HepG2 (cell line): ENCODE results near the gene PID1. TPM values are rescaled to one million over a fixed set of nuclear protein-coding genes. Genes with fewer than 3 reads are reported as not detected.

Experiments
- ATAC-seq: fragments of 200-7000 bp; cut with Tn5 transposase; 3 replicates; pipeline ENCODE4 v1.9.1; 2020; ENCODE audit warnings: mild to moderate bottlenecking, moderate library complexity
- BruUV-seq: library from RNA; stranded (reverse); fragments of 400-500 nt; replicated peaks from 2 replicates; lab custom pipeline; 2021; lab: Mats Ljungman, UMichigan
- CTCF ChIA-PET: fragments of 300-600 bp; formaldehyde crosslinking; extraction: SDS; loops from one replicate; lab custom pipeline; 2021; ENCODE audit warnings: low total read pairs, inconsistent platforms, low intra/inter-chr PET ratio; lab: Yijun Ruan, JAX
- POLR2A ChIA-PET: fragments of 350-600 bp; sonication (Branson Sonifier 250); formaldehyde crosslinking; loops from one replicate; lab custom pipeline; 2020; ENCODE audit warnings: antibody characterized with exemption, inconsistent platforms; lab: Yijun Ruan, JAX
- DNase-seq: peaks from one replicate; pipeline ENCODE4 v3.0.0-alpha.2; 2015; ENCODE audit warnings: low spot score
- FAIRE-seq: peaks from 3 replicates; lab custom pipeline; 2011; peaks lifted over from hg19 to GRCh38; lab: Jason Lieb, UNC
- H2AFZ ChIP-seq: one replicate; pipeline ENCODE4 v1.6.1; 2011; ENCODE audit warnings: low read length, inconsistent platforms
- H3K27ac ChIP-seq: fragments of 300-600 bp; 3 replicates; pipeline ENCODE4 v1.8.0; 2011; ENCODE audit warnings: mixed run types, mild to moderate bottlenecking, mixed read lengths, low read length, inconsistent platforms; ENCODE audit not compliant: insufficient read depth; ENCODE audit errors: extremely low read length
- H3K27me3 ChIP-seq, 2 experiments: fragments of 200-600 bp in 1 of 2; 2 replicates in 1 of 2; 3 replicates in 1 of 2; pipeline versions ENCODE4 v1.6.0 to v1.8.0; 2011; ENCODE audit warnings: low read length in 2 of 2, mild to moderate bottlenecking in 2 of 2, moderate library complexity in 2 of 2, inconsistent platforms in 1 of 2; ENCODE audit not compliant: insufficient read depth in 2 of 2, control insufficient read depth in 1 of 2
- H3K36me3 ChIP-seq, 2 experiments: fragments of 200-600 bp in 1 of 2; replicated peaks in 1 of 2; 2 replicates in 1 of 2; 3 replicates in 1 of 2; pipeline versions ENCODE4 v1.5.1 to v1.8.0; 2011; ENCODE audit warnings: low read length in 2 of 2, inconsistent platforms in 1 of 2; ENCODE audit not compliant: insufficient read depth in 2 of 2, control insufficient read depth in 1 of 2
- H3K4me1 ChIP-seq: 2 replicates; pipeline ENCODE4 v1.5.1; 2012; ENCODE audit warnings: low read length, inconsistent platforms; ENCODE audit not compliant: insufficient read depth
- H3K4me2 ChIP-seq: 2 replicates; pipeline ENCODE4 v1.6.0; 2011; ENCODE audit warnings: low read depth, low read length, inconsistent platforms
- H3K4me3 ChIP-seq, 3 experiments: fragments of 200-600 bp in 1 of 3; sonication (generic), shearing (Covaris generic) in 1 of 3; replicated peaks in 1 of 3; 2 replicates each; pipeline ENCODE4 v1.5.1; 2011 to 2016; ENCODE audit warnings: low read length in 3 of 3, inconsistent platforms in 2 of 3, low read depth in 2 of 3, mild to moderate bottlenecking in 2 of 3, control low read depth in 1 of 3, mixed read lengths in 1 of 3; ENCODE audit not compliant: insufficient read depth in 1 of 3
- H3K79me2 ChIP-seq: one replicate; pipeline ENCODE4 v1.6.1; 2011; ENCODE audit warnings: low read length, inconsistent platforms; ENCODE audit not compliant: insufficient read depth
- H3K9ac ChIP-seq: 2 replicates; pipeline ENCODE4 v1.6.0; 2011; ENCODE audit warnings: mild to moderate bottlenecking, low read depth, low read length, inconsistent platforms; ENCODE audit not compliant: insufficient read depth
- H3K9me3 ChIP-seq: 2 replicates; pipeline ENCODE4 v1.5.1; 2012; ENCODE audit warnings: mild to moderate bottlenecking, low read length
- H4K20me1 ChIP-seq: 2 replicates; pipeline ENCODE4 v1.6.0; 2011; ENCODE audit warnings: inconsistent platforms, mild to moderate bottlenecking, low read length, moderate library complexity; ENCODE audit not compliant: insufficient read depth
- CERS6 ChIP-seq: sonication (generic); formaldehyde crosslinking; IDR thresholded peaks from 2 replicates; pipeline ENCODE4 v1.5.0; 2020; ENCODE audit warnings: missing genetic modification reagents
- FOSL2 ChIP-seq: sonication (generic); formaldehyde crosslinking; IDR thresholded peaks from 2 replicates; pipeline ENCODE4 v1.4.0; 2020; ENCODE audit warnings: missing genetic modification reagents
- FOXK1 ChIP-seq: sonication (generic); formaldehyde crosslinking; IDR thresholded peaks from 2 replicates; pipeline ENCODE4 v1.4.0; 2020; ENCODE audit warnings: low read depth, missing genetic modification reagents, borderline replicate concordance
- FOXP4 ChIP-seq: sonication (generic); formaldehyde crosslinking; IDR thresholded peaks from 2 replicates; pipeline ENCODE4 v1.4.0; 2020; ENCODE audit warnings: missing genetic modification reagents
- GABPB1 ChIP-seq: IDR thresholded peaks from 2 replicates; pipeline ENCODE4 v1.6.1; 2016; ENCODE audit warnings: mild to moderate bottlenecking, missing genetic modification reagents, moderate library complexity, missing compliant biosample characterization
- ISL2 ChIP-seq: sonication (generic); formaldehyde crosslinking; IDR thresholded peaks from 2 replicates; pipeline ENCODE4 v1.5.0; 2020; ENCODE audit warnings: missing genetic modification reagents
- PAF1 ChIP-seq: IDR thresholded peaks from 2 replicates; pipeline ENCODE4 v1.6.1; 2016; ENCODE audit warnings: missing genetic modification reagents, missing compliant biosample characterization
- SP2 ChIP-seq: sonication (generic); formaldehyde crosslinking; IDR thresholded peaks from 2 replicates; pipeline ENCODE4 v1.5.1; 2020; ENCODE audit warnings: mild to moderate bottlenecking, missing genetic modification reagents
- TAF1 ChIP-seq: sonication (generic); formaldehyde crosslinking; IDR thresholded peaks from 2 replicates; pipeline ENCODE4 v1.4.0; 2020; ENCODE audit warnings: missing genetic modification reagents
- ZFP36L2 ChIP-seq: sonication (generic); formaldehyde crosslinking; IDR thresholded peaks from 2 replicates; pipeline ENCODE4 v1.4.0; 2020; ENCODE audit warnings: missing genetic modification reagents
- ZNF543 ChIP-seq: sonication (generic); formaldehyde crosslinking; IDR thresholded peaks from 2 replicates; pipeline ENCODE4 v1.4.0; 2020; ENCODE audit warnings: mild to moderate bottlenecking, missing genetic modification reagents
- WGBS: methylation state at CpG from one replicate; pipeline ENCODE4 v1.1.6; 2017; ENCODE audit warnings: low lambda C conversion rate; 5-methylcytosine and 5-hydroxymethylcytosine counted together
- in situ Hi-C: cut with HindIII; loops from 2 replicates; pipeline ENCODE4 v1.10.0; 2017; ENCODE audit warnings: low pct_unique_long_range_greater_than_20kb; ENCODE audit not compliant: extremely low pct_ligation_motif_present
- intact Hi-C: fragments of 100-400 bp; cut with micrococcal nuclease; formaldehyde crosslinking; loops from one replicate; pipeline ENCODE4 v1.10.0; 2022; ENCODE audit not compliant: unreplicated experiment
- polyA plus RNA-seq, 8 experiments: library from polyadenylated mRNA; depleted of rRNA in 3 of 8; stranded (reverse) in 7 of 8; unstranded in 1 of 8; fragments of >200 nt; fragmentation: Illumina TruSeq in 4 of 8; extraction: Trizol in 4 of 8; gene quantifications; 2 replicates each; pipeline versions ENCODE4 v1.2.1 to v1.2.3, GENCODE V29; 2011 to 2016; ENCODE audit warnings: low read depth in 4 of 8, missing spikeins in 1 of 8, mixed read lengths in 1 of 8; ENCODE audit not compliant: insufficient read depth in 1 of 8
- total RNA-seq, 5 experiments: library from RNA; depleted of rRNA; stranded (reverse); fragments of >200 nt; fragmentation: Illumina TruSeq; extraction: Trizol; gene quantifications; 2 replicates each; pipeline ENCODE4 v1.2.3, GENCODE V29; 2016; ENCODE audit warnings: low read depth in 1 of 5

Gene PID1
- total and polyA plus RNA-seq, 2 of the 13 experiments (the other 11 are each of a cell fraction or from before 2014, with no cell fraction given): 0.15 to 0.18 TPM

- ATAC-seq (no peak), DNase-seq (no peak), FAIRE-seq (no peak)
- WGBS: 62% methylated on average over 7 of the region's 7 CpGs
- no peak overlapping the region for H3K9ac ChIP-seq
- in situ Hi-C loops (no loop called here), intact Hi-C loops (no loop called here)
- TF ChIP-seq ZFP36L2 (CRISPR knock-in tag): no peak
- TF ChIP-seq FOXK1: no peak
- no peak for TF ChIP-seq ZNF543 (CRISPR knock-in tag)
- no peak for TF ChIP-seq SP2 (CRISPR knock-in tag)
- TF ChIP-seq GABPB1: no peak
- TF ChIP-seq FOXP4: no peak
- no peak for TF ChIP-seq ISL2
- no peak for TF ChIP-seq PAF1 (CRISPR knock-in tag)
- no peak for TF ChIP-seq FOSL2 (CRISPR knock-in tag)
- no peak for TF ChIP-seq TAF1
- no peak for TF ChIP-seq CERS6 (CRISPR knock-in tag)
- no peak overlapping the region for H3K4me3 ChIP-seq
- H4K20me1 ChIP-seq: no peaks in the 10 kb centered on the region
- no peak overlapping the region for H2AFZ ChIP-seq
- H3K79me2 ChIP-seq: no peaks in the 10 kb centered on the region
- no peak overlapping the region for H3K4me2 ChIP-seq
- no peak overlapping the region for H3K27ac ChIP-seq
- CTCF ChIA-PET: no interaction called here
- no peaks in the 10 kb centered on the region for H3K27me3 ChIP-seq
- H3K9me3 ChIP-seq: peaks cover 95% of the 10 kb centered on the region
- POLR2A ChIA-PET: no interaction called here
- H3K4me1 ChIP-seq: no peaks in the 10 kb centered on the region
- BruUV-seq: no TSS peak
- no peaks in the 10 kb centered on the region for H3K36me3 ChIP-seq
Measured at GRCh38 chr2:229201521-229201920, 69.6 kb downstream of the PID1 start.
